Measurements from ENCODE around the gene DHCR7. TPM values are rescaled to one million over a fixed set of nuclear protein-coding genes. Genes with fewer than 3 reads are reported as not detected.

Gene DHCR7
- total and polyA plus RNA-seq, 7 donors = 4.9 to 15.1 (median 8.4) TPM

- no peak for DNase-seq
- no peak for ATAC-seq
Observed at GRCh38 chr11:71488681-71489270, 40.6 kb upstream of the DHCR7 start.

GRCh38 chr11:71486320-71486719, 38.1 kb upstream of the DHCR7 start:
- no peaks in the 10 kb centered on the region for H3K27me3 ChIP-seq (ENCODE audit: insufficient read depth in 3 of 3, low read length in 2 of 3)
- WGBS, 3 donors = 86 to 100% (median 96%) methylated on average over 1 of the region's 1 CpG
- intact Hi-C loops (cut with DNase I) = no loop called here
- DNase-seq = no peak
- no peaks in the 10 kb centered on the region for H3K4me1 ChIP-seq
- peaks cover 0 to 72% of the 10 kb centered on the region in 2 donors for H3K36me3 ChIP-seq (ENCODE audit: insufficient read depth in 1 of 2, low read depth in 1 of 2)
- no peak for TF ChIP-seq CTCF (IDR thresholded peaks at IDR 0.05)
- H3K9me3 ChIP-seq = no peaks in the 10 kb centered on the region
- H3K27ac ChIP-seq = no peak overlapping the region
- H3K4me3 ChIP-seq = no peak overlapping the region
- no peak for ATAC-seq

More at GRCh38 chr11:71488681-71489270, 40.6 kb upstream of the DHCR7 start:
- no peaks in the 10 kb centered on the region for H3K9me3 ChIP-seq
- peaks cover 0 to 76% of the 10 kb centered on the region in 2 donors for H3K36me3 ChIP-seq (ENCODE audit: insufficient read depth in 1 of 2, low read depth in 1 of 2)
- 71 to 84% (median 79%) methylated on average over 6 of the region's 6 CpGs for WGBS, 3 donors
- no peak overlapping the region for H3K4me3 ChIP-seq
- H3K27ac ChIP-seq = no peak overlapping the region
- no peaks in the 10 kb centered on the region for H3K4me1 ChIP-seq
- no peaks in the 10 kb centered on the region for H3K27me3 ChIP-seq (ENCODE audit: insufficient read depth in 3 of 3, low read length in 2 of 3)
- no peak for TF ChIP-seq CTCF (IDR thresholded peaks at IDR 0.05)
- intact Hi-C loops (cut with DNase I) = no loop called here

GRCh38 chr11:71485466-71485865, 37.3 kb upstream of the DHCR7 start:
- intact Hi-C loops (cut with DNase I) = no loop called here
- Histone ChIP-seq H3K27me3 (ENCODE audit: insufficient read depth in 3 of 3, low read length in 2 of 3) (no peaks in the 10 kb centered on the region), H3K27ac (no peak overlapping the region), H3K4me3 (no peak overlapping the region), H3K4me1 (no peaks in the 10 kb centered on the region), H3K9me3 (no peaks in the 10 kb centered on the region), H3K36me3 (ENCODE audit: insufficient read depth in 1 of 2, low read depth in 1 of 2) (peaks cover 0 to 72% of the 10 kb centered on the region in 2 donors)
- ATAC-seq (no peak), DNase-seq (no peak)
- WGBS, 3 donors = 94 to 95% (median 94%) methylated on average over 18 of the region's 18 CpGs
- TF ChIP-seq CTCF (IDR thresholded peaks at IDR 0.05) = no peak

- peaks cover 0 to 72% of the 10 kb centered on the region in 2 donors for H3K36me3 ChIP-seq (ENCODE audit: insufficient read depth in 1 of 2, low read depth in 1 of 2)
- no peaks in the 10 kb centered on the region for H3K27me3 ChIP-seq (ENCODE audit: insufficient read depth in 3 of 3, low read length in 2 of 3)
- ATAC-seq (no peak), DNase-seq (no peak)
- no peak overlapping the region for H3K4me3 ChIP-seq
- intact Hi-C loops (cut with DNase I) = no loop called here
- H3K4me1 ChIP-seq = no peaks in the 10 kb centered on the region
- H3K27ac ChIP-seq = no peak overlapping the region
- WGBS, 3 donors = 74 to 94% (median 88%) methylated on average over 5 to 6 of the region's 6 CpGs
- no peaks in the 10 kb centered on the region for H3K9me3 ChIP-seq
- no peak for TF ChIP-seq CTCF (IDR thresholded peaks at IDR 0.05)
Observed at GRCh38 chr11:71485063-71485399, 36.8 kb upstream of the DHCR7 start.

Data from psoas muscle (tissue), 8 donors.